ENCODE results near the gene EEA1. TPM values are rescaled to one million over a fixed set of nuclear protein-coding genes. Genes with fewer than 3 reads are reported as not detected.

EEA1 gene
- total and polyA plus RNA-seq, 2 of the 4 experiments (the other 2 are of a cell fraction) = 4.6 to 12.5 TPM

DNA sequence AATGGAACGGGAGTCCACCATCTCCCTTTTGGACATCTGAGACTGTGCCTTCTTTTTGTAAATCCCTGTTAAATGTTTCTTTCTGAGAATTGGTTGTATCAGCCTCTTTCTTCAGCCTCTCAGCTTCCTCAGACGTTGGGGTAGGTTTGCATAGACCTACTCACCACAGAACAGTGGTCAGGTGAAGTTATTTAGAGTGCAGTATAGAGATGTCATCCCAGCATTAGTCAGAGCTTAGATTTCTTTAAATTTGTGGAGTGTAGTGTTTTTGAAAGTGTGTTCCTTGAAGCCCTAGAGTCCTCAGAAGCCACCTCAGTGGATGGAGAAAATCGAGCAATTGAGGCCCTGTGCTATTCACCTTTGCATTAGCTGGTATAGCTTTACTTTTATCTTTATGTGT lies 8.9 kb upstream of the EEA1 start:
- H4K91ac ChIP-seq (ENCODE audit: insufficient read depth, low read depth, low read length) = no peak overlapping the region
- H3K79me1 ChIP-seq (ENCODE audit: low read depth in 1 of 2, low read length in 2 of 2) = no peaks in the 10 kb centered on the region
- no peak overlapping the region for H2AK5ac ChIP-seq (ENCODE audit: low read depth, low read length)
- ChIA-PET POLR2A (ENCODE audit: unreplicated experiment) (interaction anchor here (0.6 kb wide), 1 partner anchor 207 kb away, joined by 3 read pairs; no protein-coding TSS in a partner anchor), CTCF (interaction anchor here (0.6 kb wide), 1 partner anchor 137 kb away, joined by 4 read pairs; no protein-coding TSS in a partner anchor)
- no peak overlapping the region for H3K4me2 ChIP-seq (ENCODE audit: low read depth, low read length)
- H3K27me3 ChIP-seq (ENCODE audit: control insufficient read depth, insufficient read depth, low read length) = no peaks in the 10 kb centered on the region
- no peak overlapping the region for H3K4me3 ChIP-seq (ENCODE audit: insufficient read depth, low read depth, low read length)
- no peak overlapping the region for H3K56ac ChIP-seq (ENCODE audit: extremely low read depth, insufficient read depth, low read length)
- H3K4ac ChIP-seq (ENCODE audit: low read depth, low read length) = no peak overlapping the region
- no peak overlapping the region for H2BK120ac ChIP-seq (ENCODE audit: low read depth, low read length)
- H2BK20ac ChIP-seq (ENCODE audit: low read depth, low read length) = no peak overlapping the region
- H3K18ac ChIP-seq (ENCODE audit: low read depth, low read length) = no peak overlapping the region
- dilution Hi-C loops (cut with HindIII; ENCODE audit: low sequenced_read_pairs, unreplicated experiment) (no loop called here), intact Hi-C loops (cut with micrococcal nuclease) (no loop called here), in situ Hi-C loops (cut with MboI; ENCODE audit: low sequenced_read_pairs) (no loop called here)
- DNase-seq (no peak), ATAC-seq (ENCODE audit: low read depth) (no peak)
- H2AFZ ChIP-seq (replicated peaks; ENCODE audit: low read length, poor library complexity) = no peak overlapping the region
- no peak for TF ChIP-seq MAFK (IDR thresholded peaks at IDR 0.05; ENCODE audit: low read depth, low read length)
- TF ChIP-seq CTCF (conservative IDR thresholded peaks at IDR 0.05; ENCODE audit: low read depth, low read length) = no peak
- TF ChIP-seq ELK1 (IDR thresholded peaks at IDR 0.05; ENCODE audit: borderline replicate concordance, low read depth, low read length) = no peak
- TF ChIP-seq BHLHE40 (IDR thresholded peaks at IDR 0.05; ENCODE audit: low read depth, low read length) = no peak
- TF ChIP-seq RFX5 (IDR thresholded peaks at IDR 0.05; ENCODE audit: low read depth, low read length) = no peak
- TF ChIP-seq SMC3 (IDR thresholded peaks at IDR 0.05; ENCODE audit: low read depth, low read length) = no peak
- TF ChIP-seq RAD21 (IDR thresholded peaks at IDR 0.05; ENCODE audit: low read length) = no peak
- TF ChIP-seq MXI1 (IDR thresholded peaks at IDR 0.05; ENCODE audit: borderline replicate concordance, low read depth, low read length) = no peak
- no peak for TF ChIP-seq CHD1 (IDR thresholded peaks at IDR 0.05; ENCODE audit: low read depth, low read length)
- no peak for TF ChIP-seq NFE2L2 (IDR thresholded peaks at IDR 0.05; ENCODE audit: low read depth, low read length)
- TF ChIP-seq USF2 (IDR thresholded peaks at IDR 0.05; ENCODE audit: low read depth, low read length) = no peak
- peak overlapping the region; percentile 62; the same call in 1 of the 2 replicates for H3K23ac ChIP-seq (ENCODE audit: low read depth, low read length)
- no peak overlapping the region; the same call in 1 of the 2 replicates for H3K14ac ChIP-seq (replicated peaks; ENCODE audit: low read depth, low read length)
- no peak overlapping the region for H3K27ac ChIP-seq (ENCODE audit: insufficient read depth, low read length)
- no peak overlapping the region for H4K5ac ChIP-seq (ENCODE audit: low read depth, low read length)
- no CpG with 5 or more reads among the region's 3 CpGs for WGBS, 2 experiments (ENCODE audit: extremely low coverage in 2 of 2, insufficient read length in 1 of 2)
- no peaks in the 10 kb centered on the region for H3K9me3 ChIP-seq (ENCODE audit: control insufficient read depth, insufficient read depth, low read length)
- BruUV-seq (replicated peaks) = no TSS peak
- H3K4me1 ChIP-seq (ENCODE audit: control insufficient read depth, insufficient read depth, low read length) = peaks cover 11% of the 10 kb centered on the region
- H4K8ac ChIP-seq (ENCODE audit: low read depth in 2 of 2, low read length in 2 of 2) = no peak overlapping the region
- H3K9me1 ChIP-seq (ENCODE audit: insufficient read depth, low read length) = peaks cover 9% of the 10 kb centered on the region
- H3K9ac ChIP-seq (ENCODE audit: low read depth, low read length) = no peak overlapping the region
- no peaks in the 10 kb centered on the region for H4K20me1 ChIP-seq (ENCODE audit: insufficient read depth, low read length)
- no peak overlapping the region for H2AK9ac ChIP-seq (replicated peaks; ENCODE audit: low read depth, low read length, poor library complexity)
- H2BK15ac ChIP-seq (ENCODE audit: low read depth, low read length) = peak overlapping the region; percentile 54; the same call in 2 of the 3 replicates
- H3K36me3 ChIP-seq (ENCODE audit: control insufficient read depth, insufficient read depth, low read length) = no peaks in the 10 kb centered on the region
- H2BK5ac ChIP-seq (ENCODE audit: low read depth, low read length, poor library complexity, severe bottlenecking) = no peak overlapping the region
